Stimulated activated CD8-positive, alpha-beta memory T cell treated with anti-CD3 and anti-CD28 coated beads, Interleukin-4, amount 100 ng/mL, for 48 hours (primary cell): ENCODE measurements around the gene LRCH1.
"Not testable (repeated sequence)": the region's sequence is repeated elsewhere in the genome, so short reads cannot be mapped to it uniquely, and the experiment has no call there.

ENCODE experiments used
- DNase-seq: peaks from one replicate; pipeline ENCODE4 v3.0.0-alpha.2; 2020

The LRCH1 gene

DNA sequence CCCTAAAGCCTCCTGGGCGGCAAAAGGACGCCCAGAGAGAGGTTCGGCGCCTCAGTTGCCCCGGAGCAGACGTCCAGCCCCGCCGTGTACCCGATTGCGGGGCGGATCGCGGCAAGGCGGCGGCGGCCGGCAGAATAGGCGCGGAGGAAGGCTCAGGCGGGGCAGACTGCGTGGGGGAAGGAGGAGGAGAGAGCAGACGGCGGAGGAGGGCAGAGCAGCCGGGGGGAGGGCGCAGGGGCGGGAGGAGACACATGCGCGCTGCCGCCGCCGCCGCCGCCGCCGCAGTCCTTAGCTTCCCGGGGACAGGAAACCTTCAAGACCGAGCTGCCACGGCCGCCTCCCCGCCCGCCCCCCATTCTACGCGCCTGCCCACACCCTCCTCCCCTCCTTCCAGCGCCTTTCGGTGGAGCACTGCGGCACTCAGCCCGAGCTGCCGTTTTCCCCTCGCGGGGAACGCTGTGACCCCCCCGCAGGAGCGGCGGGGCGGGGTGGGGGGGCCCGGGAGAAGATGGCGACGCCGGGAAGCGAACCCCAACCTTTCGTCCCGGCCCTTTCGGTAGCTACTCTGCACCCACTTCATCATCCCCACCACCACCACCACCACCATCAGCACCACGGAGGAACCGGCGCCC, at the start of gene LRCH1:
TSS of gene LRCH1 (plus strand) at position 282 of the 632 bp plus-strand sequence. CDS start at position 509, 227 bp downstream.
- peak; percentile 89 for DNase-seq

- no peak for DNase-seq
Measured at GRCh38 chr13:46504036-46504435, 48.9 kb upstream of the LRCH1 start.

DNA sequence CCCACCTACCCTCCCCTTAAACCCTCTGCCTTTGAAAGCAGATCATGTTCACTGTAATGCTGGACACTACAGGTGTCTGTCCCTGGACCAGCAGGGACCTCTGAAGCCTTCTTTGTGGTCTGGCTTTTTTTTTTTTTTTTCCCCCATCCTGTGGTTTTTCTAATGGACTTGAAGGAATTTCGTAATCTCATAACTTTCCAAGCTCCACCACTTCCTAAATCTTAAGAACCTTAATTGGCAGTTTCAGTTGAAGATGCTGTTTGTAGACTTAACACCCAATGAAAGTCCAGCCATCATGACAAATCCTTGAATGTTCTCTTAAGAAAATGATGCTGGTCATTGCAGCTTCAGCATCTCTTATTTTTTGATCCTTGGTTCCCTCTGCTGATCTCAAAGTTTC, 45.0 kb upstream of the LRCH1 start:
- DNase-seq = no peak

DNA sequence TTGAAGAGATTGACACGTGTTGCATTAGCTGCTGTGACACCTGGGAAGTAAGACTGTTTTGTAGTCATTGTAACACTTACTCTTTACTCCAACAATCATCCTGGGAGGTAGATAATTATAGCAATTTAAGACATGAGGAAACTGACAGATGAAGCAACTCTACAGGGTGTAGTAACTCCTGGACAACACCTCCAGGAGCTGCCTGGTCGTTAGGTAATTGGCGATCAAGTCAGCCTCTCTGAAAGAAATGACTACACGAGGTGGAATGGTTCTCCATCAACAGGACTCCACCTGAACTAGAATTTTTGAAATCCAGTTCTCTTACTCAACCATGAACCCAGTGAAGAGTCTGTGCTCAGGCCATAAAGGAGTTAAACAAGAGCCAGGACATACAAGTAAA, 43.0 kb upstream of the LRCH1 start:
- no peak for DNase-seq

DNA sequence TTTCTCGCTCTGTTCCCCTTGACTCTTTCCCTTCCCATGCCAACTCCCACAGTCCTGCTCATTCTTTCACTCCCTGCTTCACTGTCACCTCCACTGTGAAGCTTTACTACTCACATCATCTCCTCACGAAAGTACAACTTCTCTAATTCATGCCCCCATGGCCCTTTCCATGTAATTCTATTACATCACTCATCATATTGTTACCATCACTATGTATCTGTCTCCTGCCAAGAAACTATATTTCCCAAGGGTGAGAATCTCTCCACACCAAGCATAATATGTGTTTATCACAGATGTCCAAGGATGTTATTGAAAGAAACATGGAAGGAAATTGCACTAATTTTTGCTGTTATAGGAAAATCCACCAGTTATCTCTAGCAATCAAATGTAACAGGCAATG, 37.2 kb upstream of the LRCH1 start:
- DNase-seq = no peak

DNA sequence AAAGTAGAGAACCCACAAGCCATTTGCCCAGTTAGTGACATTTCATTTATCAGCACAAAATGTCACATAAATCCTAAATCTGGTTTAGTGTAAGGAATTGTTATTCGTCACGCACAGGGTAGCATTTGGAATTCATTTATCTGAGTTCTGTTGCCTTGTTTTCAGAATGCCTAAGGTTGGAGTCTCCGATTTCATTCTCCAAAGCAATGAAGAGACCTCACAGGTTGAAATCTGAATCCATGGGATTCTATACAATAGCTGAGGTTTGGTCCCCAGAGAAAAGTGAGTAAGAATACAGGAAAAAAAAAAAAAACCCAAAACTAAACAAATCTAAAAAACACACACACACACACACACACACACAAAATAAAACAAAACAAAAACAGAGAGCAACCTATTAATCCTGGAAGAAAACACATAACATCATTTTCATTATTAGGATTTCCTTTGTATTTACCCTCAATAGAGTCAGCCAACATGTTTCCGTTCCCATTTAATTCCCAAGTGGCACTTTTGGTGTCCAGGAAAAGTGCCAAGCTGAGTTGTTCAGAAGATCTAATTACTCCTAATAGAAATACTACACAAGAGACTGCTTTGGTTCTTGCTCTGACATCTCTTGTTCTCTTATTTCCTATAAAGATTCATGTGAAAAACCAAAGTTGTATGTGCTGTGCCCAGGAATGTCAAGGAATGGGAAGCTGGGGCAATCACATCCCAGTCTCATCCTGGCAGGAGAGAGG, 36.2 kb upstream of the LRCH1 start:
- DNase-seq = no peak

DNA sequence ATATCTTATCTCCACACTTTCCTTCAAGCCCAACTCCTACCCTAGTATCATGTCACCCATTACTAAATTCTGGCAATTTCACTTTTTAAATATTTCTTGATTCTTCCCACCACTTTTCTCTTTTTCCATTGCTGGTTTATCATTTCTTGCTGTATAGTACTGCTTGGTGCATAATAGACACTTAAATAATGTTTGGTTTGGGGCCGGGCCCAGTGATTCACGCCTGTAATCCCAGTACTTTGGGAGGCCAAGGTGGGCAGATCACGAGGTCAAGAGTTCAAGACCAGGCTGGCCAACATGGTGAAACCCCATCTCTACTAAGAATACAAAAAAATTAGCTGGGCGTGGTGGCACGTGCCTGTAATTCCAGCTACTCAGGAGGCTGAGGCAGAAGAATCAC, 35.2 kb upstream of the LRCH1 start:
- DNase-seq = not testable (repeated sequence)

- no peak for DNase-seq
Measured at GRCh38 chr13:46519182-46519581, 33.8 kb upstream of the LRCH1 start.

DNA sequence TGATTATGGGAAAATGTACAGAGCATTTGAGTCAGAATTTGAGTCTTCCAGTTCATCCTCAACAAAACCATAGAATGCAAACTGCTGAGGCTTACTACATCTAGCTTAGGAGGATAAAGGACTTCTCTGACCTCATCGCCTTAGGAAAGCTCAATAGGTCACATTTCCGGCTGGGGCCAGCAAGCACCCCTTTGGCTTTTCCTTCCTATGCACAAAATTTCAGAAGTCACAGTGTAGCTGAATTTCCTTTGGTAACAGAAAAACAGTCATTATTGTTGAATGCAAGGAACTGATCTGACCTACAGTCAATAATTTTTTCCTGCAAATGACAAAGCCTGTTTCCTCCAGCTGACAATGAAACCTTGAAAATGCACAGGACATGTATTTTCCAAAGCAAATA, 32.8 kb upstream of the LRCH1 start:
- no peak for DNase-seq

DNA sequence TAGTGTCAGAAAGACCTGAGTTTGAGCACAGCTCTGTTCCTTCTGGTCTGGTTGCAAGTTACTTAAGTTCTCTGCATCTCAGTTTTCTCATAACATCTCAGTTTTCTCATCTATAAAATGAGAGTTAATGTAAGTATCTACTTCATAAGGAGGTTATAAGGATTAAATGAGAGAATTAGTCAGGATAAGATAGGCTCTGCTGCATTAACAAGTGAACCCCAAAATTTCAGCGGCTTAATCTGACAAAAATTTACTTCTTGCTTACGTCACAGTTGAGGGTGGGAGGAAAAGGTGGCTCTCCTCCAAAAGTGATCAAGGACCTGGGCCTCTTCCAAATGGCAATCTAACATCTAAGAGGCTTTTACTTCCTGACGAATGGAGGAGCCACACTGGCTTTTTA, 31.5 kb upstream of the LRCH1 start:
- DNase-seq = no peak

DNA sequence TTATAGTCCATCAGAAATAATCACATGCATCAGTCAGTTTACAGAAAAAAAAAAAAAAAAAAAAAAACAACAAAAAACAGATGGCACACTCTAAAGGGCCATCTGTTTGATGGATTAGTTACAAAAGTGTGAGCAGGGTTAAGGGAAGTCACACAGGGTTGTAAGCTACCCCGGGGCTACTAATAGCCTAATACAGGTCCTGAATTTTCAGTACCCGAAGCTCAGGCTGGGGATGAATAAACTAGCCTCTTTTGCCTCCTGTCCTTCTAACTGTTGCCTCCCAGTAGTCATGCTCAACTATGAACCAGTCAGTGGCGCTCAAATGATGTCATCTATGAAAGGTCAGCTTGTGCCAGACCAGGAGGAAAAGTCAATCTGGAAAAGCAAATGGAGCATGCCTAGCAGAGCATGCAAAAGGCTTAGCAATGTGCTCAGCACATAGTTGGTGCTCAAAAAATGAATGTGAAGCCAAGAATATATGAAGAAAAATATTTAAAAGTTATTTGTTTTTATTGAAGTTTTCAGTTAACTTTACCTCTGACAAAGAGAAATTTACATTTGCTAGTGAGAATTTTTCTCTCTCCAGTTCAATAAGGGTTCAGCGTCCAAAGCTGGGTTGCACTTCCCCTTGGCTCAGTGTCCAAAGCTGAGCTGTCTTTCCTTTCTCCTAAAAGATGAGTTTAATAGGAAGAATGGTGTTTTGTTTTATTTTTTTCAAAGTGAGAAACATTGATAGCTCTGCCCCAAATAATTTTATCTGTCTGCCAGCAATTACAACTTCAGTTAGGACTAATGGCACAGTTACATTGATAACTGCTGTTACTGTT, 30.8 kb upstream of the LRCH1 start:
- DNase-seq = no peak

- no peak for DNase-seq
Measured at GRCh38 chr13:46522748-46523030, 30.3 kb upstream of the LRCH1 start.

GRCh38 chr13:46523972-46524752, 28.8 kb upstream of the LRCH1 start:
- no peak for DNase-seq

- no peak for DNase-seq
Measured at GRCh38 chr13:46526100-46526735, 26.8 kb upstream of the LRCH1 start.

DNA sequence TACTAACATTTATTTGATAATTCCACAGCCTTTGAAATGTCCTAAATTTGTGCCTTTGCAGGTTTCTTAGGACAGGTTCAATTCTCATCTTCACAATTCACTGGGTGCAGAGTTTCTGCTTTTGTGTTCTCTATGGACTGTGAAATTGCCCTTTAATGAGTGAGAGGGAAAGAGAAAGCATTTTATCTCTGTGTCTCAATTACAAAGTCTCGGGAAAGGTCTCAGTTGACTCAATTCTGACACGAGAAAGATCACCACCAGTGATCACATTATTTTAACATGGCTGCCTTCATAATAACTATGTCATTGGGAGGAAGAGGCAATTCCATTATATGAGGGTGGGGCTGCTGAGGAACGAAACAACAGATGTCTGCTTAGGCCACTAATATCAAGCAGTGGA, 26.2 kb upstream of the LRCH1 start:
- DNase-seq = no peak

DNA sequence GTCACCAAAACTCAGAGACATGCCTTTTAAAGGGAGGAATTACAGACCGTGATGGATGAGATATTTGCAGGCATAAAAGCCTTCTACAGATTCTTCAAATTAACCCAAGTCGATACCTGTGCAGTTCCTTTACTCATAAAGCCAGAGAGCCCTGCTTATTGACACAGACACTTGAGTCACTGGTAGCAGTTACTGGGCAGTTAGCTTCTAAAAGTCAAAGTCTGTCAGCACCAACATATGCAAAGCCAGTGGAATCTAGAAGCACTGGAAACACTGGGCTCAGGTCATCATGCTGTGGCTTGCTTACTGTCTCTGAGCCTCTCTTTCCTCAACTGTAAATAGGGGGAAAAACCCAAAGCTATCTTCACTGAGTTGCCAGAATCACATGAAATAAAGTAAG, 25.7 kb upstream of the LRCH1 start:
- DNase-seq = no peak

DNA sequence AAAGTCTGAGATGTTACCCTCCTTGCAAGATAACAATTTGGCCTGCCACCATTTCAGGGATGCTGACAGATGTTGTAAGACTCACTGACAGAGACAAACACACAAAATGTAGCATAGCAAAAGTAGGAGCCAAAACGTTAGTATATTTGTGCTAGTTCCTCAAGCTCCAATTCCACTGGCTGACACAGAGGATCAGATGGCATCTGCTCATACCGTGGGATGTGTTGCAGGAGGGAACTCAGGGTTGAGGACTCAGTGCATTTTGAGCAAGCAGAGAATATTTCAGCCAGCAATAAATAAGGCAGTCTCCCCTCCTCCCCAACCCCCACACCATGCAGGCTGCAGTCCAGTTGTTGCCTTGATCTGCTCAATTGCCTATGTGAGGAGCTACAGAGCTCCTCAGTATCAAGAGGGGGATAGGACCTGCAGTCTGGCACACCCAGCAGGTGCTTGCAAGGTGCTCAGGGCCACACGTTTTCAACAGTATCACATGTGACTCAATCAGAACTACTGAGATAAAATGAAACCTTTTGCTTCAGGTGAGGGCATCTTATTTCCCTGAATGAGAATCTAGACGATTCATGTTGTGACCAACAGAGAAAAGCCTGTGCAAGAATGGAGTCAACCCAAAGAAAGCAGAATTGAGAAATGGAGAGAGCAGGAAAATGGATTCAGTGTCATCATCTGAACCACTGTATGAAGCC, 23.6 kb upstream of the LRCH1 start:
- no peak for DNase-seq

GRCh38 chr13:46530084-46530935, 22.7 kb upstream of the LRCH1 start:
- DNase-seq = no peak

DNA sequence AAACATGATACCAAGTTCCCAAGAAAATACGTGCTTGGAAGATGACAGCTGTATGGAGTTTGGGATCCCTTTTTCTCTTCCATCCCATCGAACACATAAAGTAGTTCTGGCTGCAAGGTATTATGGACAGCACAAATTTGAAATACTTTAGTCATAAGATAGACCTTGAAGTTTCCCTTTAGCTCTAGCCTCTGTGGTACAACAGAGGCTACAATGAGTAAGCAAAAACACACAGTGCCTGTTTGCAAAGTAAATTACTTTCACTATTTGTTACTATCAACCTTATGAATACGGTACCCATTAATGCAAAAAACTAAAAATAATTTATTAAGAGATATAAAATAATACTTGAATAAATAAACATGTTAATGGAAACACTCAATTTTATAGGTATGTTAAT, 21.0 kb upstream of the LRCH1 start:
- no peak for DNase-seq

GRCh38 chr13:46535002-46535401, 18.0 kb upstream of the LRCH1 start:
- no peak for DNase-seq

- DNase-seq = no peak
Measured at GRCh38 chr13:46535825-46536224, 17.1 kb upstream of the LRCH1 start.
